Activated CD4-positive, alpha-beta T cell treated with anti-CD3 and anti-CD28 coated beads, Interleukin-2, amount 10 ng/mL, durations not matched to agents 7 days and 5 days (primary cell): ENCODE data around the gene CTNNA3. TPM values are rescaled to one million over a fixed set of nuclear protein-coding genes. Genes with fewer than 3 reads are reported as not detected.

Experiments used
- CTCF ChIA-PET: fragments of 350-600 bp; sonication (Branson Sonifier 250); formaldehyde crosslinking; loops from one replicate; lab custom pipeline; 2021; ENCODE audit warnings: antibody characterized with exemption; lab: Charles Lee
- POLR2A ChIA-PET: fragments of 350-600 bp; sonication (Branson Sonifier 250); formaldehyde crosslinking; loops from one replicate; lab custom pipeline; 2021; ENCODE audit warnings: antibody characterized with exemption; lab: Charles Lee
- DNase-seq: peaks from one replicate; pipeline ENCODE4 v3.0.0-alpha.2; 2020
- H3K27ac Mint-ChIP-seq: one replicate; pipeline ENCODE4 v1.8.0; 2021; ENCODE audit warnings: mild to moderate bottlenecking, moderate library complexity, mixed read lengths
- H3K27me3 Mint-ChIP-seq: one replicate; pipeline ENCODE4 v1.8.0; 2021; ENCODE audit warnings: mixed read lengths
- H3K36me3 Mint-ChIP-seq: one replicate; pipeline ENCODE4 v1.8.0; 2021; ENCODE audit warnings: low read depth, mixed read lengths
- H3K4me1 Mint-ChIP-seq: one replicate; pipeline ENCODE4 v1.8.0; 2021; ENCODE audit warnings: mixed read lengths
- H3K4me3 Mint-ChIP-seq: one replicate; pipeline ENCODE4 v1.8.0; 2021; ENCODE audit warnings: mild to moderate bottlenecking, moderate library complexity, mixed read lengths
- H3K9me3 Mint-ChIP-seq: one replicate; pipeline ENCODE4 v1.8.0; 2021; ENCODE audit warnings: mixed read lengths
- total RNA-seq, 2 experiments: library from RNA; stranded (reverse); gene quantifications; one replicate each; pipeline ENCODE4 v1.2.3, GENCODE V29; 2021

Gene CTNNA3
- total RNA-seq, 2 experiments from 2014 or later: 0.57 to 0.58 TPM

DNA sequence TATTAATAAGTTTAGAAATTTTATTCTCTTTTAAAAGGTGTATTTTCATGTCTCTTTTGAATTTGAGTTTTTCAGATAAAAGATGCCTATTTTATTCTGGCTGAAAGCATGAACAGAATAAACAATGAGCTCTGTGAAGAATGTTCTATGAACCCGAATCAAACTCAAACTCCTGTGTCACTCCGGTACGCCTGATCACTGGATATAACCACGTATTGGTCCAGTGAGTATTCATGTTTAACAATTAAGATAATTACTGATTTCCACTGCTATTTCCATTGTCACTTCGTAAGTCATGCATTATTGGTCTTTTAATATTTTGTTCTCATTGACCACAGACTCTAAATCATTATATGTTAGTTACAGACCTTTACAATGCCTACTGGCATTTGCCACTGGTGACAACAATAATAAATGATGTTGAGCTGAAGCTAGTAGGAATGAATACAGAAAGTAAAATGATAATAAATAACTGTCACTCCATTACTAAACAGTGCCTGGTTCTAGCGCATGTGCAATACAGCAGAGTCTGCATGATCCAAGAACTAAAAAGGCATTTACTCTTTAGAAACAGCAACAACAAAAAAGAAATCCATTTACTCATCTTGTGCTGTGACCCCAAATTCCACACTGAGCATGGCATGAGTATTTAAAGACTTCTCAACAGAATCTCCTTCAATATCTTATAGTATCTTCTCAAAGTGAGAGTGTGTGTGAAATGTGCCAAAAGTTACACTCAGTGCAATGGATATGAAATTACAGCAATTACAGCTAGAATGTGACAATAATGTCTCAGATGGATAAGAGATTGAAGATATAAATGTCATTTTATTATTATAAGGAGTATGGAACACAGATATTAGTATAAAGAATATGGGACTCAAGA is 1597.2 kb downstream of the CTNNA3 start:
- H3K36me3 Mint-ChIP-seq: no peaks in the 10 kb centered on the region
- no peaks in the 10 kb centered on the region for H3K4me1 Mint-ChIP-seq
- H3K9me3 Mint-ChIP-seq: no peaks in the 10 kb centered on the region
- DNase-seq: no peak
- ChIA-PET CTCF (no interaction called here), POLR2A (no interaction called here)
- no peaks in the 10 kb centered on the region for H3K27me3 Mint-ChIP-seq
- no peak overlapping the region for H3K4me3 Mint-ChIP-seq
- H3K27ac Mint-ChIP-seq: no peak overlapping the region

DNA sequence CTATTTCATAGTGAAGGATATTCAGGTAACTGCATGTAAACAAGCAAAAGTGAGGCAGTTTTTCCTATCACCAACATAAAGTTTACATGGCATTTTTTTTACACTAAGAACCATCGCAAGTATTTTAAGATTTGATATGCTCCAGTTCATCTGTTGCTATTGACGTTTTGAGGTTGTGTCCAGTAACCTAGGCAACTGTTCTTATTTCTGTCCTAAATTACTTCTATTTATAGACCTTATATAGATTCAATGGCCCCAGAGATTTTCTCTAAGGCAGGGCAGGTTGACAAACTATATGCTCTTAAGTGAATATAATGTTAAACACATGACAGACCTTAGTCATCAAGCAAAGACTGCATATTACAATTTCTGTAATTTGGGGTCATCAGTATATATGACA is 1600.4 kb downstream of the CTNNA3 start:
- ChIA-PET CTCF (no interaction called here), POLR2A (no interaction called here)
- Mint-ChIP-seq H3K4me3 (no peak overlapping the region), H3K27ac (no peak overlapping the region), H3K36me3 (no peaks in the 10 kb centered on the region), H3K9me3 (no peaks in the 10 kb centered on the region), H3K27me3 (no peaks in the 10 kb centered on the region), H3K4me1 (no peaks in the 10 kb centered on the region)
- no peak for DNase-seq

DNA sequence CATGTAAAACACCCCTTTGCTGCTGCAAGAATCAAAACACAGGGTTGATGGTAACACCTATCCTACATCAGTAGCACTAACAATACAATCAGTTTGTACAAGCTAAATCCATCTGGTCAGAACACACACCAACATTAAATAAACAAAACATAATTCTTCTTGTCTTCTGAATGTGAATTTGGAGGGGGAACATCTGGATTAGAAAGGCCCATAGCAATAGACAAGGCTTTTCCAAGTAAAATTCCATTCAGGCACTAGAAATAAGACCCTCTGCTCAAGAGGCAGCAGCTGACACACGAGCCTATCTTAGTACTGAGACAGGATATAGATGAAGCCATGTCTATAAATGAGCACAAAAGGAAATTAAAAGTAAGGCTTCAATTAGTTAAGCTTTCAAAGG is 1610.1 kb downstream of the CTNNA3 start:
- Mint-ChIP-seq H3K4me1 (no peaks in the 10 kb centered on the region), H3K27ac (no peak overlapping the region), H3K36me3 (no peaks in the 10 kb centered on the region), H3K9me3 (no peaks in the 10 kb centered on the region), H3K4me3 (no peak overlapping the region), H3K27me3 (no peaks in the 10 kb centered on the region)
- CTCF ChIA-PET: no interaction called here
- DNase-seq: no peak
- POLR2A ChIA-PET: no interaction called here

DNA sequence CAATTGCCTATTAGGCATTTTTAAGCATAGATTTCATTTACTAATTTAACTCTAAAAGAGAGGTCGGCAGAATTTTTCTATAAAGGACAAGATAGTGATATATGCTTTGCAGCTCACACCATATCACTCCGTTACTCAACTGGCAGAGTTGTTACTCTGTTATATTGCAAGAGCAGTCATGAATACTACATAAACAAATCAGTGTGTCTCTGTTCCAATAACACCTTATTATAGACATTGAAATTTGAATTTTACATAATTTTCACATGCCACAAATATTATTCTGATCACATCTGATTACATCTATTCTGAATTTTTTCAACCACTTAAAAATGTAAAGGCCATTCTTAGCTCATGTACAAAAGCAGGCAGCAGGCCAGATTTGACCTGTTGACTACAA is 1624.1 kb downstream of the CTNNA3 start:
- POLR2A ChIA-PET: no interaction called here
- H3K27ac Mint-ChIP-seq: no peak overlapping the region
- H3K4me3 Mint-ChIP-seq: no peak overlapping the region
- no peak for DNase-seq
- H3K4me1 Mint-ChIP-seq: no peaks in the 10 kb centered on the region
- no peaks in the 10 kb centered on the region for H3K36me3 Mint-ChIP-seq
- no peaks in the 10 kb centered on the region for H3K9me3 Mint-ChIP-seq
- CTCF ChIA-PET: no interaction called here
- no peaks in the 10 kb centered on the region for H3K27me3 Mint-ChIP-seq

DNA sequence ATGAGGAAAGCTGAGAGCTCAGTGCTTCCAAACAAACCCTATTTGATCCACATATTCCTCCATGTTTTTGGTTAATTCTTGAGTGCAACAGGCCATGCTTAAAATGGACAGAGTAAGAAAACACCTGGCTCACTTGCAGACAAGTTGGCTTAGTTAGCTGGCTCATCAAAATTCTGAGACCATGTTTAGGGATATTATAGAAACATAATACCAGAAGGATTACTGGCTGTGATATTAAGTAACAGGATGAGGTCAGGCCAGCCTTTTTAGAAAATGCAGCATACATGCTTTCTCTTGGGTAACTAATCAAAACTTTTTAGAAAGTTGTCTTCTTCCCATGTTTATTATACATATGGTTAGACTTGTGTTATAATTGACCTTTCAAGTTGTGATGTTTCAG is 1637.4 kb downstream of the CTNNA3 start:
- CTCF ChIA-PET: no interaction called here
- Mint-ChIP-seq H3K4me3 (no peak overlapping the region), H3K36me3 (no peaks in the 10 kb centered on the region), H3K4me1 (no peaks in the 10 kb centered on the region), H3K9me3 (peaks cover 2% of the 10 kb centered on the region), H3K27me3 (no peaks in the 10 kb centered on the region), H3K27ac (no peak overlapping the region)
- POLR2A ChIA-PET: no interaction called here
- no peak for DNase-seq

DNA sequence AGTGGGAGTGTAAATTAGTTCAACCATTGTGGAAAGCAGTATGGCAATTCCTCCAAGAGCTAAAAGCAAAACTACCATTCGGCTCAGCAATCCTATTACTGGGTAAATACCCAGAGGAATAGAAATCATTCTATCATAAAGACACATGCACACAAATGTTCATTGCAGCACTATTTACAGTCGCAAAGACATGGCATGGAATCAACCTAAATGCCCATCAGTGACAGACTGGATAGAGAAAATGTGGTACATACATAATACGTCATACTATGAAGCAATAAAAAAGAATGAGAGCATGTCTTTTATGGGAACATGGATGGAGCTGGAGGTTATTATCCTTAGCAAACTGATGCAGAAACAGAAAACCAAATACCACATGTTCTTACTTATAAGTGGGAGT is 1646.7 kb downstream of the CTNNA3 start:
- ChIA-PET CTCF (no interaction called here), POLR2A (no interaction called here)
- Mint-ChIP-seq H3K4me3 (no peak overlapping the region), H3K9me3 (peaks cover 3% of the 10 kb centered on the region), H3K4me1 (no peaks in the 10 kb centered on the region), H3K27me3 (no peaks in the 10 kb centered on the region), H3K36me3 (no peaks in the 10 kb centered on the region), H3K27ac (no peak overlapping the region)
- no peak for DNase-seq

DNA sequence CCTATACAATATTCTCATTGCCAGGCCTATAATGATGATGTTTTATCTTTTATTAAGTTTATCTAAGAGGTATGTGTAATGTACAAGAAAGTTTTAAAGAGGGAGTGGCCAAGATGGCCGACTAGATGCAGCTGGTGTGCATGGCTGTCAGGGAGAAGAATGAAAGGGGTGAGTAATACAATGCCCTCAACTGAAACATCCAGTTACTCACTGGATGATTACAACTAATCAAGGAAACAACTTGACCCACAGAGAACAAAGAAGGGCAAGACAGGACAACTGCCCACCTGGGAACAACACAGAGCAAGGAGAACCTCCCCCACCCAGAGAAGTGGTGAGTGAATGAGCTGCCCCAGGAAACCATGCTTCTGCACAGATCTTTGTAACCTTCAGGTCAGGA is 1650.1 kb downstream of the CTNNA3 start:
- H3K27me3 Mint-ChIP-seq: no peaks in the 10 kb centered on the region
- no peak for DNase-seq
- H3K9me3 Mint-ChIP-seq: peaks cover 5% of the 10 kb centered on the region
- POLR2A ChIA-PET: no interaction called here
- H3K4me3 Mint-ChIP-seq: no peak overlapping the region
- H3K36me3 Mint-ChIP-seq: no peaks in the 10 kb centered on the region
- H3K4me1 Mint-ChIP-seq: no peaks in the 10 kb centered on the region
- no peak overlapping the region for H3K27ac Mint-ChIP-seq
- CTCF ChIA-PET: no interaction called here

DNA sequence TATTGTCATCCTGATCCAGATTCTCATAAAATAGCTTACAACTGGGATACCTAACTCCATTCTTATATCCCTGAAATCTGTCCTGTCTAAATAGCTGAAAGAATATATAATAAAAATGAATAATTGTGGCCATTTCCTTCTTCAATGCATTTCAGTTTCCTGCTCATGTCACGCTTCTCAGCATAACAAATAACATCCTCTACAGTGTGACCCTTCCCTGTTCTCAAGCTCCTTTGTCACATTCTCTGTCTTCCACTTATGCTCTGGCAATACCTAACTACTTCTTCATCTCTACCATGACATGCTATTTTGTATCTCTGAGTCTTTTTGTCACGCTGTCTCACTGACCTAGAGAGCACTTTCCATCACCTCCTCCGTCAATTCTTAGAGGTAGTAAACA is 1654.2 kb downstream of the CTNNA3 start:
- POLR2A ChIA-PET: no interaction called here
- no peak overlapping the region for H3K4me3 Mint-ChIP-seq
- CTCF ChIA-PET: no interaction called here
- H3K4me1 Mint-ChIP-seq: no peaks in the 10 kb centered on the region
- H3K27me3 Mint-ChIP-seq: no peaks in the 10 kb centered on the region
- H3K36me3 Mint-ChIP-seq: no peaks in the 10 kb centered on the region
- no peak for DNase-seq
- H3K9me3 Mint-ChIP-seq: peaks cover 7% of the 10 kb centered on the region
- no peak overlapping the region for H3K27ac Mint-ChIP-seq

DNA sequence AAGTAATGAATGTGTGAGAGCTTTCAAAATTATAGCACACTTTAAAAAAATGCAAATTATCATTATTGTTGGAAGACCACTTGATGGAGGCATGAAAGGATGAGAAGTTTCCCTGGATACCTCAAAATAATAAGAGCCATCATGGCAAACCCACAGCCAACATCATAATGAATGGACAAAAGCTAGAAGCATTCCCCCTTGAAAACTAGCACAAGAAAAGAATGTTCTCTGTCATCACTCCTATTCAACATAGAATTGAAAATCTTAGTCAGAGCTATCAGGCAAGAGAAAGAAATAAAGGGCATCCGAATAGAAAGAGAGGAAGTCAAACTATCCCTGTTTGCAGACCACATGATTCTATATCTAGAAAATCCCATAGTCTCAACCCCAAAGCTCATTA is 1657.4 kb downstream of the CTNNA3 start:
- CTCF ChIA-PET: no interaction called here
- H3K9me3 Mint-ChIP-seq: peaks cover 4% of the 10 kb centered on the region
- DNase-seq: no peak
- POLR2A ChIA-PET: no interaction called here
- no peak overlapping the region for H3K4me3 Mint-ChIP-seq
- no peak overlapping the region for H3K27ac Mint-ChIP-seq
- no peaks in the 10 kb centered on the region for H3K36me3 Mint-ChIP-seq
- H3K4me1 Mint-ChIP-seq: no peaks in the 10 kb centered on the region
- no peaks in the 10 kb centered on the region for H3K27me3 Mint-ChIP-seq

DNA sequence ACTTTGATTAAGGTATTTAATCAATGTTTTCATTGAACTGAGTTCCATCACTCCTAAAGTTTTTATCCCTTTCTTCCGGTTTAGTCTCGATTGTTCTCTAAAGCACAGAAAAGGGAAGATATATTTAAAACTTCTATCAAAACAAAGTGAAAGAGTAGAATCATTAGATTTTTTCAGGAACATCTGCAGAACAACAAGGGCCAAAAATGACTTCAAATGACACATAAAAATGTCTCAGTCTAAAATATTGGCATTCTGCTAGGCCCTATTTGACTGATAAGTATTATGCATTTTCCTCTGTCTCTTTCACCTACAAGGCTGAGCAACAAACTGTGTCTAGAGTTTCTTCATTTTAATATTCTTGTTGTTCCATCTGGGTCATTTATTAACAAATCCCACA is 1669.7 kb downstream of the CTNNA3 start:
- Mint-ChIP-seq H3K36me3 (no peaks in the 10 kb centered on the region), H3K27ac (no peak overlapping the region), H3K4me1 (no peaks in the 10 kb centered on the region), H3K27me3 (no peaks in the 10 kb centered on the region), H3K9me3 (no peaks in the 10 kb centered on the region), H3K4me3 (no peak overlapping the region)
- ChIA-PET POLR2A (no interaction called here), CTCF (no interaction called here)
- no peak for DNase-seq

DNA sequence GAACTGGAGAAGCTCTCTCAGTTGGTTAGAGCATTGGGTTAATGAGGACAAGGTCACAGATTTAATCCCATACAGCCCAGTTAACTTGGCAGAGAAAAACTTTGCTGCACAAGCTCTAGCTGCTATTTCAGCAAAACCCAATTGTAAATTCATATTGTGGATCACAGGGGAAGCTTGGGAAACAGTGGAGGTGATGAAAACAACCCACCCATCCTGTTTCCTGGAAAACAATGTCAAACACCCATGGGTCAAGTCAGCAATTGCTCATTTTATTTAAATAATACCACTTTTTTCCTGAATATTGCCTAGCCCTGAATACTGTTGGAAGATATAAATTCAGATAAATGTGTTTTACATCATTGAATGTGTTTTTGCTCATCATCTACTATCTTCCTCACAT is 1670.8 kb downstream of the CTNNA3 start:
- no peak overlapping the region for H3K27ac Mint-ChIP-seq
- no peaks in the 10 kb centered on the region for H3K27me3 Mint-ChIP-seq
- CTCF ChIA-PET: no interaction called here
- H3K9me3 Mint-ChIP-seq: no peaks in the 10 kb centered on the region
- no peaks in the 10 kb centered on the region for H3K4me1 Mint-ChIP-seq
- POLR2A ChIA-PET: no interaction called here
- no peak for DNase-seq
- no peak overlapping the region for H3K4me3 Mint-ChIP-seq
- no peaks in the 10 kb centered on the region for H3K36me3 Mint-ChIP-seq

DNA sequence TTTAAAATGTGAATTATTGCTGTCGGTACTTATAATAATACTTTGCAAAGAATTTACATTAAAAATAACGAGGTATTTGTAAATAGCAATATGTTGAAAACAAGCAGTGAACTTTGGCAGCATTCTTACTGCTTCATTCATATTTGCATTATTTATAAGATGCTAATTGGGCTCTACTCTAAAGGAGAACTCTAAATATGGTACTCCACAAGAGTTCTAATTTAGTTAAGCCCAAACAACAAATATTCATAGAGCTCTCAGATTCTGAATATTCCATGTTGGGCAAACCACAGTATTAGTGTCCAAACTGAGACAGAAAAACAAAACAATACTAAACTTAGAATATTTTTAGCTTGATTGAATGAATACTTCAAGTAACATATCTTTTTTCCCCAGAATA is 1674.6 kb downstream of the CTNNA3 start:
- DNase-seq: no peak
- H3K4me1 Mint-ChIP-seq: no peaks in the 10 kb centered on the region
- H3K27ac Mint-ChIP-seq: no peak overlapping the region
- ChIA-PET CTCF (interaction anchor here (0.6 kb wide), 1 partner anchor 948 kb away, joined by 3 read pairs; no protein-coding TSS in a partner anchor), POLR2A (no interaction called here)
- H3K36me3 Mint-ChIP-seq: no peaks in the 10 kb centered on the region
- H3K9me3 Mint-ChIP-seq: no peaks in the 10 kb centered on the region
- no peaks in the 10 kb centered on the region for H3K27me3 Mint-ChIP-seq
- H3K4me3 Mint-ChIP-seq: no peak overlapping the region

DNA sequence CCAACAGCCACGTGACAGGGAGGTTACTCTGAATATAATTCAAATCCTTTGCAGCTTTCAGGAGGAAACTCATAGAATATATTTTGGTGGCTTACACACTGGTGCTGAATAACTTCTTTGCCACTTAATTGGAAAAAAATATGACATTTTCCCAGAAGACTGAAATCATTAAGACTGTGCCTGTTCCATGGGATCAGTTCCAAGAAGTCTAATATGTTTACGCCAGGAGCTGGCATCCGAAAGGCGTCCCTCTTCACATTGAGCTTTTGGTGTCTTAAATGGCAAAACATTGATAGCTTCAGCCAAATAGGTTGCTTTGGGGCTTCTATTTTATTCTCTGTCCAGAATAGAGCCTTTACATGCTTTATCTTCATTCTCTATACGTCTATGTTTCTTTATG is 1687.8 kb downstream of the CTNNA3 start:
- no peaks in the 10 kb centered on the region for H3K27me3 Mint-ChIP-seq
- no peak overlapping the region for H3K27ac Mint-ChIP-seq
- ChIA-PET POLR2A (no interaction called here), CTCF (no interaction called here)
- no peak overlapping the region for H3K4me3 Mint-ChIP-seq
- H3K9me3 Mint-ChIP-seq: no peaks in the 10 kb centered on the region
- no peak for DNase-seq
- H3K36me3 Mint-ChIP-seq: no peaks in the 10 kb centered on the region
- H3K4me1 Mint-ChIP-seq: no peaks in the 10 kb centered on the region

DNA sequence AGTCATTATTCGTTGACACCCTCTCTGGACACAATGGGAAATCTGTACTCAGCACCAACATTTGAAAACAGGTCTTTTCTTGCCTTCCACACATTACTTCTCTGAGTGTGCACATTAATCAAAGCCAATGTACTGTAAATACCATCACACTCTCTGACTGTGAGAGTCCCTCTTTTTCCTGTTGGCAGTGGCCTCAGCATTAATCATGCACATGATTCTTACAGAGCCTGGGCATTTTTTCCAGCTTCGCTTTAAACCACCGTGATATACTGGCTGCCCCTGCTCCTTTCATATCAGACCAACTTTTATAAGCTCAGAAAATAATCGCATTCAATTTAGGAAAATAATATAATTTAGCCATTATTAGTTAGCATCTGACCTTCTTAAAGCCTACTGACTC is 1689.6 kb downstream of the CTNNA3 start:
- Mint-ChIP-seq H3K4me1 (no peaks in the 10 kb centered on the region), H3K4me3 (no peak overlapping the region), H3K27ac (no peak overlapping the region), H3K27me3 (no peaks in the 10 kb centered on the region), H3K9me3 (no peaks in the 10 kb centered on the region), H3K36me3 (no peaks in the 10 kb centered on the region)
- ChIA-PET CTCF (no interaction called here), POLR2A (no interaction called here)
- DNase-seq: no peak
